Smooth muscle cell of the umbilical artery (primary cell): ENCODE measurements around the gene PALLD. TPM values are rescaled to one million over a fixed set of nuclear protein-coding genes. Genes with fewer than 3 reads are reported as not detected.

Source experiments
- total RNA-seq: library from RNA; depleted of rRNA; stranded (reverse); fragments of >200 nt; gene quantifications from 2 replicates; pipeline ENCODE4 v1.2.3, GENCODE V29; 2014

PALLD gene
- total RNA-seq: 213 and 236 TPM in 2 replicates

GRCh38 chr4:168496834-168497233 is at the start of gene PALLD:
Gene PALLD, plus strand, starts transcription at chr4:168497052.

Other genes starting within 250 kb of the PALLD start
- gene DDX60, start 178.3 kb upstream of the PALLD start, total RNA-seq: 15.1 and 17.7 TPM in 2 replicates
- gene DDX60L, start 16.6 kb upstream of the PALLD start, total RNA-seq: 19.0 and 27.2 TPM in 2 replicates